Thyroid gland (tissue), 4 donors: ENCODE measurements around the gene BTBD19. TPM values are rescaled to one million over a fixed set of nuclear protein-coding genes. Genes with fewer than 3 reads are reported as not detected.
A peak's percentile ranks its signal among the peaks of the same experiment; 100 is the strongest.

Experiments used
- DNase-seq, 2 donors: peaks; one replicate each; pipeline ENCODE4 v3.0.0-alpha.2; 2019
- H3K27ac ChIP-seq, 3 donors: fragments of 200-600 bp; sonication (generic); 1 replicate in 2 of 3; 2 replicates in 1 of 3; pipeline ENCODE4 v1.5.1; 2016 to 2019; ENCODE audit warnings: mild to moderate bottlenecking in 1 of 3, moderate library complexity in 1 of 3
- H3K27me3 ChIP-seq: fragments of 200-600 bp; sonication (generic); one replicate; pipeline ENCODE4 v1.5.1; 2019
- H3K36me3 ChIP-seq, 2 donors: fragments of 200-600 bp; sonication (generic); one replicate each; pipeline ENCODE4 v1.5.1; 2016 to 2019
- H3K4me1 ChIP-seq, 2 donors: fragments of 200-600 bp; sonication (generic); one replicate each; pipeline ENCODE4 v1.5.1; 2017 to 2019
- H3K4me3 ChIP-seq, 3 donors: fragments of 200-600 bp; sonication (generic); replicated peaks in 1 of 3; 1 replicate in 2 of 3; 2 replicates in 1 of 3; pipeline ENCODE4 v1.5.1; 2016; ENCODE audit warnings: mild to moderate bottlenecking in 1 of 3
- H3K9me3 ChIP-seq: fragments of 200-600 bp; sonication (generic); one replicate; pipeline ENCODE4 v1.5.1; 2017
- CTCF ChIP-seq, 6 experiments: fragments of 200-600 bp in 3 of 6; fragments of 450-650 bp in 3 of 6; sonication (generic) in 3 of 6; IDR thresholded peaks; one replicate each; pipeline ENCODE4 v1.5.1; 2016 to 2019; ENCODE audit warnings: antibody characterized with exemption in 6 of 6, mild to moderate bottlenecking in 2 of 6, inconsistent platforms in 1 of 6, moderate library complexity in 1 of 6
- POLR2A ChIP-seq, 2 donors: fragments of 450-650 bp; IDR thresholded peaks; one replicate each; pipeline ENCODE4 v1.6.1; 2017; ENCODE audit warnings: antibody characterized with exemption in 2 of 2, mild to moderate bottlenecking in 2 of 2, moderate library complexity in 1 of 2
- WGBS, 2 donors: methylation state at CpG; one replicate each; pipeline ENCODE4 v1.1.5; 2017; 5-methylcytosine and 5-hydroxymethylcytosine counted together
- intact Hi-C: fragments of 100-400 bp; cut with DNase I; formaldehyde crosslinking; loops from one replicate; pipeline ENCODE4 v1.15.1; 2023
- total RNA-seq, 4 donors: library from RNA; depleted of rRNA; stranded (reverse); fragments of >200 nt; gene quantifications; one replicate each; pipeline ENCODE4 v1.2.3, GENCODE V29; 2016

Gene BTBD19
- total RNA-seq, 4 donors from 2014 or later = 7.3 to 14.9 (median 9.2) TPM

DNA sequence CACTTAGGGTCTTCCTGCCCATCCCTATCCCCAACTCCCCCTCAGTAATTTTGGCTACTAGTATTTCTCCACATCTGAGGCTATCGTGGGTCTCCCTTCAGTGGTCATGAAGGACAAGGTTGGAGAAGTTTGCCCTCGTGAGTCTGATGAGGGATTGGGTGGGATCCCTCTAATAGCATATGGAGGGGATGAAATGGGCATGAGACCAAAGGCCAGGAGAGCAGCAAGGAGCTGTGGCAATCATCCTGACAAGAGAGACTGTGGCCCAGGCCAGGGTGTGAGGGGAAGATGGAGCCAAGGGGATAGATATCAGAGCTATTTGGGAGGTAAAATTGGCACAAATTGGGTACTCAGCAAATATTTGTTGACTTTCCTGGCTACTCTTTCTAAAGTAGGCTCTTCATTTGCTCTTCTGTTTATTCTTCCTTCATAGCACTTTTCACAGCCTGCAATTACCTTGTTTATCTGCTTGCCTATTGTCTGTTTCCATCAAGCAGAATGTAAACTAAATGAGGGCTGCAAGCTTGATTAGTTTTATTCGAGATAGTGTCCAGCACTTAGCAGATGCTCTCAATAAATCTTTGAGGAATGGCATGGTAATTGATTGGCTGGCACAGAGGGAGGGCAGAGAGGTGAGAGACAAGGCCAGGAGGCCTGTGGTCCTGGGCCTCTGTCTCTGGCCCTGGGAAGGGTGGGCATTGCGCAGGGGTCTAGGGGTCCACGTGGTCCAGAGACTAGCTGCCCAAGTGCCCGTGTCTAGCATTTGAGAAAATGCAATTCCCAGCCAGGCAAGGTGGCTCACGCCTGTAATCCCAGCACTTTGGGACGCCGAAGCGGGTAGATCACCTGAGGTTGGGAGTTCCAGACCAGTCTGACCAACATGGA is 9.6 kb upstream of the BTBD19 start:
- H3K4me1 ChIP-seq = peaks cover 9 to 32% of the 10 kb centered on the region in 2 donors
- WGBS, 2 donors = 79 to 90% methylated on average over 10 of the region's 10 CpGs
- no peak overlapping the region for H3K4me3 ChIP-seq
- no peaks in the 10 kb centered on the region for H3K27me3 ChIP-seq
- no peak for TF ChIP-seq CTCF (IDR thresholded peaks at IDR 0.05)
- intact Hi-C loops = no loop called here
- H3K27ac ChIP-seq = peak overlapping the region; percentile 69 to 94 (median 84)
- peak in 1 of 2 donors; percentile 16 for DNase-seq
- H3K9me3 ChIP-seq = no peaks in the 10 kb centered on the region
- H3K36me3 ChIP-seq = peaks cover 0 to 12% of the 10 kb centered on the region in 2 donors

GRCh38 chr1:44799770-44800584 is 8.3 kb upstream of the BTBD19 start, which contains the start of gene PLK3:
TSS of gene PLK3 (plus strand) at chr1:44800377. CDS start at chr1:44800464, 87 bp downstream.
- TF ChIP-seq CTCF (IDR thresholded peaks at IDR 0.05) (peak; percentile 54 to 95 (median 90)), POLR2A (IDR thresholded peaks at IDR 0.05) (peak; percentile 75 to 96)
- Histone ChIP-seq H3K4me3 (peak within 1 kb of the TSS; percentile 58 to 83 (median 79)), H3K4me1 (peaks cover 9 to 31% of the 10 kb centered on the region in 2 donors), H3K27me3 (no peaks in the 10 kb centered on the region), H3K27ac (peak within 1 kb of the TSS; percentile 69 to 94 (median 84)), H3K9me3 (no peaks in the 10 kb centered on the region), H3K36me3 (peaks cover 6 to 12% of the 10 kb centered on the region in 2 donors)
- 1% methylated on average over 24 of the region's 79 CpGs for whole genome bisulfite sequencing, 2 donors
- DNase-seq = peak; percentile 98
- intact Hi-C loops = no loop called here

GRCh38 chr1:44801491-44802305 is 6.6 kb upstream of the BTBD19 start:
- TF ChIP-seq POLR2A (IDR thresholded peaks at IDR 0.05) (no peak), CTCF (IDR thresholded peaks at IDR 0.05) (no peak)
- WGBS, 2 donors = 68% methylated on average over 13 of the region's 13 CpGs
- no peaks in the 10 kb centered on the region for H3K9me3 ChIP-seq
- peak overlapping the region in 2 of 3 donors; percentile 31 to 51 for H3K27ac ChIP-seq
- no peaks in the 10 kb centered on the region for H3K27me3 ChIP-seq
- intact Hi-C loops = no loop called here
- peak in 1 of 2 donors; percentile 19 for DNase-seq
- H3K4me1 ChIP-seq = peaks cover 13 to 44% of the 10 kb centered on the region in 2 donors
- peak overlapping the region in 1 of 3 donors; percentile 83 for H3K4me3 ChIP-seq
- H3K36me3 ChIP-seq = peaks cover 20 to 22% of the 10 kb centered on the region in 2 donors

- Histone ChIP-seq H3K4me3 (no peak overlapping the region), H3K36me3 (peaks cover 20 to 22% of the 10 kb centered on the region in 2 donors), H3K4me1 (peaks cover 21 to 52% of the 10 kb centered on the region in 2 donors), H3K27me3 (no peaks in the 10 kb centered on the region), H3K9me3 (no peaks in the 10 kb centered on the region), H3K27ac (peak overlapping the region in 2 of 3 donors; percentile 31 to 51)
- no peak for DNase-seq
- intact Hi-C loops = no loop called here
- WGBS, 2 donors = 85% methylated on average over 12 to 13 of the region's 13 CpGs
- TF ChIP-seq CTCF (IDR thresholded peaks at IDR 0.05) (no peak), POLR2A (IDR thresholded peaks at IDR 0.05) (no peak)
Measured at GRCh38 chr1:44802306-44803061, 5.8 kb upstream of the BTBD19 start.
